ENCODE results near the gene B3GAT1.

DNA sequence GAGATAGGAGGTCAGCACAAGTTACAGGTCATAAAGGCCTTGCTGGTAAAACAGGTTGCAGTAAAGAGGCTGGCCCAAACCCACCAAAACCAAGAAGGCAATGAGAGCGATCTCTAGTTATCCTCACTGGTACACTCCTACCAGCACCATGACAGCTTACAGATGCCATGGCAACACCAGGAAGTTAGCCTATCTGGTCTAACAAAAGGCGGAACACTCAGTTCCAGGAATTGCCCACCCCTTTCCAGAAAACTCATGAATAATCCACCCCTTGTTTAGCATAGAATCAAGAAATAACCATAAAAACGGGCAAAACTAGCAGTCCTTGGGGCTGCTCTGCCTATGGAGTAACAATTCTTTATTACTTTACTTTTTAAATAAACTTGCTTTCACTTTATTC, 43.5 kb upstream of the B3GAT1 start:
- TF ChIP-seq, protein P1, sequence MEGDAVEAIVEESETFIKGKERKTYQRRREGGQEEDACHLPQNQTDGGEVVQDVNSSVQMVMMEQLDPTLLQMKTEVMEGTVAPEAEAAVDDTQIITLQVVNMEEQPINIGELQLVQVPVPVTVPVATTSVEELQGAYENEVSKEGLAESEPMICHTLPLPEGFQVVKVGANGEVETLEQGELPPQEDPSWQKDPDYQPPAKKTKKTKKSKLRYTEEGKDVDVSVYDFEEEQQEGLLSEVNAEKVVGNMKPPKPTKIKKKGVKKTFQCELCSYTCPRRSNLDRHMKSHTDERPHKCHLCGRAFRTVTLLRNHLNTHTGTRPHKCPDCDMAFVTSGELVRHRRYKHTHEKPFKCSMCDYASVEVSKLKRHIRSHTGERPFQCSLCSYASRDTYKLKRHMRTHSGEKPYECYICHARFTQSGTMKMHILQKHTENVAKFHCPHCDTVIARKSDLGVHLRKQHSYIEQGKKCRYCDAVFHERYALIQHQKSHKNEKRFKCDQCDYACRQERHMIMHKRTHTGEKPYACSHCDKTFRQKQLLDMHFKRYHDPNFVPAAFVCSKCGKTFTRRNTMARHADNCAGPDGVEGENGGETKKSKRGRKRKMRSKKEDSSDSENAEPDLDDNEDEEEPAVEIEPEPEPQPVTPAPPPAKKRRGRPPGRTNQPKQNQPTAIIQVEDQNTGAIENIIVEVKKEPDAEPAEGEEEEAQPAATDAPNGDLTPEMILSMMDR (IDR thresholded peaks at IDR 0.05) = no peak
- no peak for TF ChIP-seq POLR2AphosphoS5 (IDR thresholded peaks at IDR 0.05)
- no peak for TF ChIP-seq POLR2A (IDR thresholded peaks at IDR 0.05)
